ENCODE results near the gene JPT2.

Gene JPT2

GRCh38 chr16:1653023-1653422 lies 25.1 kb upstream of the JPT2 start:
- no peak for DNase-seq

GRCh38 chr16:1654505-1655268 lies 23.4 kb upstream of the JPT2 start:
- no peak for DNase-seq

- DNase-seq: no peak
These were observed 22.7 kb upstream of the JPT2 start for GRCh38 chr16:1655269-1655807.

DNA sequence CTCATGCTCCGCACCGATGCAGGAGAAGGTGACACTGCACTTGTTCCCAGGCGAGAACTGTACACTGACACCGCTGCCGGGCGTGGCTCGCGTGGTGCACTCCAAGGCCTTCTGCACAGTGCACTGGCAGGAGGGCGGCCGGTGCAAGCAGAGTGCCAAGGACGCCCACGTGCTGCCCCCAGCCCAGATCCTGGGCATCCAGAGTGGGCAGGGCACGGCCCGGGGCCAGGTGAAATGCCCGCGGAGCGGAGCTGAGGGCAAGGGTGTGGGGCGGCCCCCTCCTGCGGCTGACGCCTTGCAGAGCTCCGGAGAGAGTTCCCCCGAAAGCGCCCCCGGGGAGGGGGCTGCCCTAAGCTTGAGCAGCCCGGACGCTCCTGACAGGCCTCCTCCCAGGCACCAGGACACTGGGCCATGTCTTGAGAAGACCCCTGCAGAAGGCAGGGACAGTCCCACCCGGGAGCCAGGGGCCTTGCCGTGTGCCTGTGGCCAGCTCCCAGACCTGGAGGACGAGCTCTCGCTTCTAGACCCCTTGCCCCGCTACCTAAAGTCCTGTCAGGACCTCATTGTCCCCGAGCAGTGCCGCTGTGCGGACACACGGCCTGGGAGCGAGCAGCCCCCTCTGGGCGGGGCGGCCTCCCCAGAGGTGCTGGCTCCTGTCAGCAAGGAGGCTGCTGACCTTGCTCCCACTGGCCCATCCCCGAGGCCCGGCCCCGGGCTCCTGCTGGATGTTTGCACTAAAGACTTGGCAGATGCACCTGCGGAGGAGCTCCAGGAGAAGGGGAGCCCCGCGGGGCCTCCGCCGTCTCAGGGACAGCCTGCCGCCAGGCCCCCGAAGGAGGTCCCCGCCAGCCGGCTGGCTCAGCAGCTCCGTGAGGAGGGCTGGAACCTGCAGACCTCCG lies 21.9 kb upstream of the JPT2 start:
- DNase-seq: no peak

GRCh38 chr16:1656808-1657617 lies 21.1 kb upstream of the JPT2 start:
- DNase-seq: no peak

DNA sequence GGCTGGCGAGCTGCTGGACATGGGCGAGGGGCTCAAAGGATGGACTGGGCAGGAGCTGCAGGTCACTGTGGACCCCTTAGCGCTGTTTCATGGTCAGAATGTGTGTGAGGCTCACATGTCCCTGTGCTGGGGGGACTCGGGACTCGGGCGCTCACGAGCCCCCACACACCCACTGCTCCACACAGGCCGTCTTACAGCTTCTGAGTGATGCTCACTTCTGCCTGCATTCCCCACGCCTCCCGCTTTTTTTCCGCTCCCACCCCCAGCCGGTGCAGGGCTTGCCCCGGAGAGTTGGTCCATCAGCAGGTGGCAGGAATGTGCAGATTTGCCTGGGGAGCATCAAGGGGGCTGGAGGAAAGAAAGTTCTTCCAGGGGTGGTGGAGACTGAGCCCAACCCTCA lies 20.2 kb upstream of the JPT2 start:
- DNase-seq: no peak

DNA sequence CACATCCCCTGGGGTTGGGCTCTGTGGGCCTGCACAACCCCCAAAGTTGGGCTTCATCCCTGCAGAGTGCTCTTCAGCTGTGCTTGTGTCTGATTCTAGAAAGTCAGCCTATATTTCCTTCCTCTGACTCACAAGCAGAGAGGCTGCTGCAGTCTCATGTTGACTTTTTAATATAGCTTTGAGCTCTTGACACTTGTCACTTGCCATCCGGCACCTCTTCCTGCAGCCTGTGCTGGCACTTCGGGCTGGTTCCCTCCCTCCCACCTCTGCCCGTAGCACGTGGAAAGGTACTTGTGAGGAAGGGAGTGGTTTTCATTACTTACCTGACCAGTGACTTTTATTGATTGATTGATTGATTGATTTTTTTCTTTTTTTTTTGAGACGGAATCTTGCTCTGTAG lies 19.0 kb upstream of the JPT2 start:
- no peak for DNase-seq

DNA sequence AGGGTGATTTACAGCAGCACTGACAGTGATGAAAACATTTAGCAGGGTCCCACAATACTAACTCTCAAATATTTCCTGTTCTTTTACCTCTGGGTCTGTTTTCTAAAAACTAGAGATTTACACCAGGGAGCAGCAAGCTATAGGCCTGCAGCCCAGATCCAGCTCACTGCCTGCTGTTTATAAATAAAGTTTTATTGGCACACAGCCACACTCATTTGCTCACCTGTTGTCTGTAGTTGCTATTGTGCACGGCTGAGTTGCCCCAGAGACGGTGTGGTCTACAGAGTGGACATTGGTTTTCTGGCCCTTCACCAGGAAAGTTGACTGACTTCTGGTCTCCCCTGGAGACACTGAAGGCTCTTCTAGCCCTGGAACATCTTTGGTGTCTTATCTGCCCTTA lies 16.3 kb upstream of the JPT2 start:
- no peak for DNase-seq

GRCh38 chr16:1662543-1662942 lies 15.5 kb upstream of the JPT2 start:
- no peak for DNase-seq

DNA sequence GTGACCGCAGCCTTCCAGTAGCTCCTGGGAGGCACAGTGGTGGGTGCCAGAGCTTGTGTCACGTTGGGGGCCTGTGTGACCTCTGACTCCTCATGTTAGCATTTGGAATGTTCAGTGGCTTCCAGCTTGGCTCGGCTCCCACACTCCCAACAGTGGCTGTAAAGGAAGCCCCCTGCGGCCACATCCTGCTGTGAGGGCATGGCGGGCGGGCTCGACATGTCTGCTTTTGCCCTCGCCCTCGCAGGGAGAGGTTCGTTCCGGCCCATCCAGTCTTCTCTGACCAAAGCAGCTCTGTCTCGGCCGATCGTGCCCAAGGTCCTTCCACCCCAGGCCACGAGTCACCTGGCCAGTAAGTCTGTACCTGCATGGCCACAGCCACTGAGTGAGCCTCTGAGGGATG lies 12.2 kb upstream of the JPT2 start:
- DNase-seq: no peak

DNA sequence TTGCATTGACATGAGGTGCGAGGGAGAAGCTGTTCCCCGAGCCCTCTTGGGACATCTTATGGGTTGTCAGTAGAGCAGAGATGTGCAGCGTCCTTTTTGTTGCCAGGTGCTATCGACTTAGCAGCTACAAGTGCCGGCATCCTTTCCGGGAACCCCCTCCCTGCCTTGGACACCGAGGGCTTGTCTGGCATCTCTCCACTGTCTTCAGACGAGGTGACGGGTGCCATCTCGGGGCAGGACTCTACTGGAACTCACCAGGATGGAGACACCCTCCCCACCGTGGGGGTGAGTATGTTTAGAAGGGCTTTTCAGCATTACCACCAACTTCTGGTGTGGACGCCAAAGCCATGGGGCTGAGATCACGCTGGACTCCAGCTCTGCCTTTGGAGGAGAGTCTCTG lies 11.8 kb upstream of the JPT2 start:
- DNase-seq: no peak

DNA sequence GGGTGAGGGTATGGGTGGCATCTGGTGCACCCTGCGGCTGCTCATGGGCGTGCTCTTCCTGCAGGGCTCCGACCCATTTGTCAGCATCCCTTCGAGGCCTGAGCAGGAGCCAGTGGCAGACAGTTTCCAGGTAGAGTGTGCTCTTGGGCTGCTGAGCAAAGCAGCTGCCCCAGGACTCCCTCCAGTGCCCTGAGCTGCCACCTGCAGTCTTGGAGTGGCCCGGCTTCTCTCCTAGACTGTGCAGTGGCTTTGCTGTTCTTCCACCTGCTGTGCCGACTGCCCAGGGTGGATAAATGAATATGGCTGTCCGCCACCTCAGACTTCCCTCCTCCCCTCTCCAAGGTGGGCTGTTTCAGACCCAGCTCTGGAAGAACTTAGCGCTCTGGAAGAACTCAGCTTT lies 10.8 kb upstream of the JPT2 start:
- no peak for DNase-seq

DNA sequence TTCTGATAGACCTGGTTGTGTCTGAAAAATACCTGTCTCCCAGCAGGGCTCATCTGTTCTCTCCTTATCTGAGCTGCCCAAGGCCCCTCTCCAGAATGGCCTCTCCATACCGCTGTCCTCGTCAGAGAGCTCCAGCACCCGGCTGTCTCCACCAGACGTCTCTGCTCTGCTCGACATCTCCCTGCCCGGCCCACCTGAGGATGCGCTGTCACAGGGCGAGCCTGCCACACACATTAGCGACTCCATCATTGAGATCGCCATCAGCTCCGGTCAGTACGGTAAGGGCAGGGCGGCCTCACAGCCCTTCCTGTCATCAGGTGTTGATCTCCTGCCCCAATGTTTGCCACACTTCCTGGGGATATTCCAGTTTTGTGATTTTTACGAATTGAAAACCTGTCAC lies 10.2 kb upstream of the JPT2 start:
- no peak for DNase-seq

- no peak for DNase-seq
These were observed 9.3 kb upstream of the JPT2 start for GRCh38 chr16:1668612-1669319.

GRCh38 chr16:1669698-1670097 lies 8.4 kb upstream of the JPT2 start:
- DNase-seq: no peak

DNA sequence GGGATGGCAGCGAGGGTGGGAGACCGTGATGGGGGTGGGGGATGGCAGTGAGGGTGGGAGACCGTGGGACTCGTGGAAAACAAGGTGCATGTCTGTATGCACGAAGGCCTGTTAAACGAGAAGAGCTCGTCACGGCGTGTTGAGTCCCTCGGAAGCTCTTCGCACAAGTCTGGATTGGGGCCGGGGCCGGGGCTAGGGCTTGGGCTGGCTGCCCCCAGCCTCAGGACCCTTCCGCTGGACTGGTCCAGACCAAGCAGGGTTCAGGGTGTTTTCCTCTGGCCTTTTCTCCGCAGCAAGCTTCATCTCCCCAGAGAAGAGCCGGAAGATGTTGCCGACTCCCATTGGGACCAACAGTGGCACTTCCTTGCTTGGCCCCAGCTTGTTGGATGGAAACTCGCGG lies 7.7 kb upstream of the JPT2 start:
- no peak for DNase-seq

DNA sequence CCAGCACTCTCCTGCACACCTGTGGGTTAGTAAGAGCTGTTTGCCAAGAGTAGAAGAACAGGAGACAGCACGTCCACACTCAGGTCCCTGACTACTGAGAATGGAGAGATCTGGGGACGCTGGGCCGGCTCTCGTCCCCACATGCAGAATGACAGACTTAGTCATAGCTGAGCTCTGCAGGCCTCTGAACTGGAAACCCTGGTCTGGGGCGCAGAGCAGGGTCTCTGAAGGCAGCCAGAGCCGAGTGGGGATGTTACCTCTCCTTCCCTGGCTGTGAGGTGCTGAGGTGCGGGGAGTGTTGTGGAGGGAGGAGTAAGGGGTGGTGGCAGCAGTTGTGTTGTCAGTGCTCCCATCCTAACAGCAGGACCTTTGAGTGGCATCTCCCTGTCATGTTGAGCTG lies 7.2 kb upstream of the JPT2 start:
- DNase-seq: no peak

GRCh38 chr16:1673424-1674151 lies 4.5 kb upstream of the JPT2 start:
- DNase-seq: no peak

DNA sequence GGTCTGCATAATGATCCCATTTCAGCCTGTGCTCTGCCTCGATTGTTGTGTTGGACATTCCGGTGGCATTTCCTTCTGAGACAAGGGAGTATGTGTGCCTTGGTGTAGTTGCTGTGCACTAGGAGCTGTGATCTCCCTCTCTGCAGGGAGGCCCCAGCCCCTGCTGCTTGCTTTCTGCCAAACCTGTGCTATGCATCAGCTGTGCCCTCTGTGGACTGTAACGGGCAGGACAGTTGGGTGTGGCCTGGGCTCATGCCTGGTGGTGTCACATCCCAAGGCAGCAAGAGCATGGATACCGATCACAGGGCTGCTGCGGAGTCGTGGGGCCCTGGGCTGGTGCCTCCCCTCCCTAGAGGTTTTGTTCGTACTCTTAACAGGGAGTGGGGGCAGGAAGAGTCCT lies 3.8 kb upstream of the JPT2 start:
- DNase-seq: no peak

GRCh38 chr16:1674751-1675664 lies 3.1 kb upstream of the JPT2 start:
- DNase-seq: no peak

- no peak for DNase-seq
These were observed 1.4 kb upstream of the JPT2 start for GRCh38 chr16:1676661-1677060.

Measured in NCI-H2081 treated with DMSO at 0.1 percent for 48 hours (cell line).